GM19043 (cell line): Measurements from ENCODE around the gene DPH3.

Experiments used
- ATAC-seq: cut with Tn5 transposase; IDR thresholded peaks from one replicate; pipeline ENCODE4 v1.9.1; 2021; ENCODE audit warnings: low read depth; ENCODE audit not compliant: unreplicated experiment

The DPH3 gene

DNA sequence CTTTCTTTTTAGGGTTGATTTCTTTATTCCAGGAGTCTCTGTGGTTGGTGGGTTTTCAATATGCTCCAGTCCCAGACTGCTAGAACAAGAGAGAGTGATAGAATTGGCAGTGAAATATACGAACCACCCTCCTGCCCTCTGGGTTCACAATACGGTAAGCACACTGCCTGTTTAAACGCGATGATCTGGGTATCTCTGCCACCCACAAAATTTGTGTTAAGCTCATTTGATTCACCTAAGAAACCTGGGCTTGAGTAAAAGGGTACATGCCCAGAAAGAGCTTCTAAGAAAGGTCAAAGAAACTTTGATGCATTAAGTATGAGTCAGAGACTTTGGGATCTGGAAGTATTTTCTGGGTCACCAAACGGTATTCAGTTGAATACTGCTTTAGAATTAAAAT is 30.1 kb upstream of the DPH3 start:
- no peak for ATAC-seq

DNA sequence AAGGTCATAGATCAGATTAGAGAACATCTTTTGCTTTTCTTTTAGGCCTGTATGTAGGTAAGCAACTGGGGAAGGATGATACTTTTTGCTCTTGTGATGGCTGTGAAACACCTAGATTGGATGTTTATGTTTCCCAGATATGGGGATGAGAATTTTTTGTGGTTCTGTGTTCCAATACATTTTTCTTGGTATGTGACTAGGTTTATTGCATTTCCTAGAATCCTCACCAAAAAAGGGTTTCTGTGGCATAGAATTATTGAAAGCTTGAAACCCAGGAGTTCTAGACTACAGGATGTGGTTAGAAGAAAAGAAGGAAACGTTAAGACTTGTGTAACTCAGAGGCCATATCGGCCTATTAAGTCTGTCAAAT is 26.1 kb upstream of the DPH3 start:
- peak; percentile 38 for ATAC-seq

DNA sequence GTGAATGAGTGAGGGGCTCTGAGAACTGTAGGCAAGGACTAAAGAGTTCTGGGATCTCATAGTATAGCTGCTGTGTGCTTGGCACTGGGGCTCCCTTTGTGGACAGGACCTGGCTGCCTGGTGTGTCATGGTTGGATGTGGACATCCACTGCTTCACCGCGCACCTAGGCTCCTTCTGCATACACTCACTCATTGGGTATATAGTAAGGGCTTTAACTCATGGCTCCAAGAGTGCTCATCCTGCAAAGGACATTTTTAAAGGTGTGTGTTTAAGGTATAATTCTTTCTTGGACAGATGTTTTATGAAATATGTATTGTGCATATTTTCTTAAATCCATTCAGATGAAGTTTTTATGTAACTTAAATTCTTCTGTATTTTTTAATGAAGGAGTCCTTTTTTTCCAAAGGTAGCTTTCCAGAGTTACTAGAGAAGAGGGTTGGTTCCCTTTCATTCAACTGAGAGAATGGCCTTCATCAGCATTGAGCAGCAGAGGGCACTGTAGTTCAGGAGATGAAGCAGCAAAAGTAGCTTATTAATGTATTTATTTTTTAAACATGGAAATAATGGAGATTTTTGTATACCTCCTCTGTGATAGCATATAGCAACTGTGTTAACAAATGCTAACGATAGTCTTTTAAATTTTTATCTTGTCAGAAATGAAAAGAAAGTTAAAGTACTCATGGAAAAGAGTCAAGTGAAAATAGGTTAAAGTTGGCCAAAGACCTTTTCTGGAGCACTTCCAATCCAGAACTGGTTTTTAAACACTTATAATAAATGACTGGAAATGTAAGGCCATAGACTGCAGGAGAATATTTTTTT is 25.5 kb upstream of the DPH3 start:
- no peak for ATAC-seq

DNA sequence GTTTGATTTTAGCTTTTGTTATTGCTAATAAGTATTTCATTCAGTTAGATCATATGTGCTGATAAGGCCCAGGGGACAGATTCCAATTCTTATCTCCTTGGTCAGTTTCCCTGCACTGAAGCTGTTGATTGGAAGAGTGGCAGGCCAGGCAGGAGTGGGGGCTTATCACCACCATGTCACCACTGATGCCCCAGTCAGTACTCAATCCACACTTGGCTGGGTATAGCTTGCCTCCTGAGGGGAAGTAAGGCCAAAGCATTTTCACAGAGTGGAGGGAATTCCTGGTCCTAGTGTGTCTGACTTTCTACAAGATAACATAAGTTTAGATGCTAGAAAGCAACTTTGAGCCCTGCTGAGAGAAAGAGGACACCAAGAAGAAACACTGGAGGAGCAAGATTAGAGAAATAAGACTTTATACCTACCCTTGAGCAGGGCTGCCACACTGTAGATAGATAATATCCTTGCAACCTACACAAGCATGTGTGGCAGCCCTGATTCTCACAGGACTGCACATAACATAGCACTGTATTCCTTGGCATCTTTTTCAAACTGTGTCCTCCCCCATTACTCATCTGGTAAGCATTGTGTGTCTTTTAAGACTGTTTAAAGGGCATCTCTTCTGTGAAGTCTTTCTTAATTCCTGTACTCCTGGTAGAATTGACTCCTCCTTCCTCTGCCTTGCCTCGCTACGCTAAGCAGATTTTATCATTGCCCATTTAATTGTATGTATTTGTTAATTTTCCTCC is 24.6 kb upstream of the DPH3 start:
- no peak for ATAC-seq

DNA sequence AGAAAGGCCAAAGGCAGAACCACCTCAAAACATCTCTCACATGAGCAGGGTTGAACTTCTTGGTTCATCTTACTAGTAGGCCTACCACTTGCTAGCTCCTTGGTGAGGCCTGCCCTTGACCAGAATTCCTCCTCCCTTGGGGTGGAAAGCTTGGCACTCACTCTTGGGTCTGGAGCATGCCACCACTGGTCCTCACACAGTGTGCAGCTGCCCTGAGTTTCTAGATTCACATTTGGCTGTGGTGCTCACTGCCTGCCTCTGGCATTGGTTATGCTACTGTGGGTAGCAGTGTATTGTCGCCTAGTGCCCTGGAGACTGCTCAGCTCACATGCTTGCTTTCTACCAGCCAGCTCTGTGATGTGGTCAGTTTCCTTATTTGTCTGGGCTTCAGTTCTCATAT is 23.9 kb upstream of the DPH3 start:
- ATAC-seq: no peak

DNA sequence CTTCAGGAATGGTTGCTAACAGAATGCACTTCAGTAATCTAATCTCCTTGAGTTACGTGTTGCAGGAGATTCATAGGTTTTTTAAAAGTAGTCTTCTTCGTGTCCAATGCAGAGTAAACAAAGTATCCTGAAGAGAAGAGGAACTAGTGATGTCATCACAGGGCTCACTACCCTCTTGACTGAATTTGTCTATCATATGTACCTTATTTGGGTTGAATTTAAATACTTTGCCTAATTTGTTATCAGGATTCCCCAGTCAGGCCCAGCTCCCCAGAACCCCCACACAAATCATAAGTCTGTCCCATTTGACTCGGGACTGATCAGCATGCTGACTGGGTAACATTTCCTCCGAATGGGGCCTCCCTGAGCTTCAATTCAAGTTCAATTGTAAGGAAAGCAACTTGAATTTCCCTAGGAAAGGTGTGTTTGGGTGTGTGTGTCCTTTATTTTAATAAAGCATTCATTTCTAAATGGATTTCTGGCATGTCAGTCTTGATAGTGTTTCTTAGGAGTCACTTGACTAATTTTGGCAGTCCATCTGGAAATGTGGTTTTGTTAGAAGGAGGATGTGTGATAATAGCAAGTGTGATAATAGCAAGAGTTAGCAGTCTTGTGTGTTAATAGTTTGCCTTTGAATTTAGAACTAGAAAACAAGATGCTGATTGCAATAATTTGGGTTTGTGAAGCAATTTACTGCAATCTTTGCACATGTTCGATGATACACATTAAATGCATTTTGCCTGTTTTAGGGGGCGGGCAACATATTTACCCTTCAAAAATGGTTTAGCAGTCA is 22.2 kb upstream of the DPH3 start:
- ATAC-seq: no peak

DNA sequence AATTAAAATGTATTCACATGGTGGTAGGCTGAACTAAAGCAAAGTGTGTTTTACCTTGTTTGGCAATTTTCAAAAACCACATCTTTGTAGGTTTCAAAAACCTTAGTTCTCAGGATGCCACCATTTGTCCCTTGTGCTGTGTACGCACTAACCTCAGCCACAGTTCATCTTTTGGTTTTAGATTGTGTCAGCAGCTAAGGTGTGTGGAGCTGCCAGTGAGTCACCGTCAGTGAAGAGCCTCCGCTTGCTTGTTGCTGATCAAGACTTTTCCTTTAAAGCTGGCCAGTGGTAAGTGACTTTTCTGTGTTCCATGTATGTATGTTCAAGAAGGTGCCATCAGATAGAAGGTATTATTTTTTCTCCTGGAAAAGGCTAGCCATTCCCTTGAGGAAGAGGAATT is 21.4 kb upstream of the DPH3 start:
- ATAC-seq: peak; percentile 65

DNA sequence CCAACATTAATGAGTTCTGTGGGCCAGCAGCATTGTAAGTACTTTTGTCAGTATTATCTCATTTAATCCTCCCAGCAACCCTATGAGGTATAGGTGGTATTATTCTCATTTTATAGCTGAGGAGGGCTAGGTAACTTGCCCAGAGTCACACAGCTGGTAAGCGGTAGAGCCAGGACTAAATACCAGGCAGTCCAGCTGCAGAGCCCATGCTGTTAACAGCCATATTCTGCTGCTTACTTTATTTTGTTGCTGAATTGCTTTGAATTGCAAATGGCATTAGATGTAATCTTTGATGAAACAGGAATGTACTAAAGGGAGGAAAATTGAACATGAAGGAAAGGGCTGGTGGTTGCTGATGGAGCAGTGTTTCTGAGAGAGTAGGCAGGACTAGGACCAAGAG is 19.9 kb upstream of the DPH3 start:
- ATAC-seq: no peak

DNA sequence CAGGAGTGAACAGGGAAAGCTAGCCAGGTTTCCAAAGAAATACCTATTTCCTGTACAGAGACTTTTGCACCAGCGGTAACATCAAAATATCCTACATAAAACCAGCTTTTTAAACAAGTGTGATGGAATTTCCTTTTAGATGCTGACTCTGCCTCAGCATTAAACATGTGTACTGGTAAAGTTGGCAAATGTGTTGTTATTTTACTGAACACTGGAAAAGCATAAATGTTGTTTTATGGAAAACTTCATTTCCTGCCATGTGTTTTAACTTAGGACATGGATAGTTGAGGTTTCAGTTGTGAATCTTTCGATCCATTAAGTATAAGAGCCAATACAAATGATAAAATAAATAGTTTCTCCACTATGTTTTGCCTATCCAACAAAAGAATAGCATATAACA is 15.9 kb upstream of the DPH3 start:
- no peak for ATAC-seq

DNA sequence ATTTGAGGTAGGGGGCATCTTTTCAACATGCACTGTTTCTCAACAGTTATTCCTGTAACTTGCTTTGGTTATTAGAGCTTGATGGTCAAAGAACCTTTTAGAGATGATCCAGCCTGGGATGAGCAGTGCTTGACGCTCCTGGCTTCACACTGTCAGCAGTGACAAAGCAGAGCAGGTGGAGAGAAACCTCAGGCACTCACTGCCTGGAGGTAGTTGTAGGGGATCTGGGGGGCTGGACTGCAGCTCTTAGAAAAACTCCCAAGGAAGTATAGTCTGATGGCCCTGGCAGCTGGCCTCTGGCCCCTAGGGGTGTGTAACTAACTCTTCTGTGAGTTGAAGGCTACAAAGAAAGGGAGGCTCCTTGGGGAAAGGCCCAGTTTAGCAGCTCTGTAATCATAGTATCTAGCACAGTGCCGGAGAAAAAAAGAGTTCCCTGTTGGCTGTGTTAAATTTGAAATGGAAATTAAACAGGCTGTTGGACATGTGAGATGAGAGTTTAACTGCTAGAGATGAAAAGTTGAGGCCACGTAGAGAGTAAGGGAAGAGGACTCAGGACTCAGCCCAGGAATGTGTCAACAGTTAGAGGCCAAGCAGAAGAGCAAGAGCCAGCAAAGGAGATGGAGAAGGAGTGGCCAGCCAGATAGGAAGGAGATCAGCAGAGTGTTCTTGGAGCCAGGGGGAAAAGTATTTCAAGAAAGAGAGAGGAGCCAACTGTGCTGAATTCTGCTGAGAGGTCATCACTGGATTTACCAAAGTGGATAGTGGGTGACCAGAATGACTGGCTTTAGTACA is 14.5 kb upstream of the DPH3 start:
- ATAC-seq: no peak

DNA sequence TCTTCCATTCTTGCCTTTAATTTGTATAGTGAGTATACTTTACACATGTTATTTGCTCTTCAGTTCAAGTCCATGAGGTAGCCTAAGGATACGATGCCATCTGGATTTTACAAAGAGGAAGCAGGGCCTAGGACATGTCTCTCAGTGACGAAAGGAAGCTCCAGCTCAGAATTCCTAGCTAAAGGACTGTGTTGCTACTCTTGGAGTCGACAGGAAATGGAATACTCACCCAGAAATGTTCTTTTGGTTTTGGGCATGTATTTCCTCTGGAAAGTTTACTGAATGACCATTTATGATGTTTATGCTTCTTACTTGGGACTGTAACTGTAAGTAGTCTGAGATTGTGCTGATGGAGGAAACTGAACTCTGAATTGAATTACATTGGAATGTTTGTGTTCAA is 12.7 kb upstream of the DPH3 start:
- ATAC-seq: no peak

DNA sequence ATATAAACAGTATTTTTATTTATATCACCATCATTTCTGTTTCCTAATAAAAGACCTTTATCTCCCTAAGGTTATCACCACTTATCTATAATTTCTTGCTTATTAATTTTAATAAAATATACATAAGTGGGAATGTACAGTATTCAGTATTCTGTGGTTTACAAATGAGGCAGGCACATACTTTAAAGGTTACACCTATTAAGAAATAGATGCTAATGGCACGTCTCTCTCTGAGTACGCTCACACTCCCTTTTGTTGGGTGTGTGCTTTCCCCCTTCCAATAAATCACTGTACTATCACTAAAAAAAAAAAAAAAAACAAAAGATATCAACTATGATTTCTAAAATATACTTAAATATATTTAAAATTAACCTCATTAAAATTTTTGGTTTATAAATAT is 9.1 kb upstream of the DPH3 start:
- no peak for ATAC-seq

DNA sequence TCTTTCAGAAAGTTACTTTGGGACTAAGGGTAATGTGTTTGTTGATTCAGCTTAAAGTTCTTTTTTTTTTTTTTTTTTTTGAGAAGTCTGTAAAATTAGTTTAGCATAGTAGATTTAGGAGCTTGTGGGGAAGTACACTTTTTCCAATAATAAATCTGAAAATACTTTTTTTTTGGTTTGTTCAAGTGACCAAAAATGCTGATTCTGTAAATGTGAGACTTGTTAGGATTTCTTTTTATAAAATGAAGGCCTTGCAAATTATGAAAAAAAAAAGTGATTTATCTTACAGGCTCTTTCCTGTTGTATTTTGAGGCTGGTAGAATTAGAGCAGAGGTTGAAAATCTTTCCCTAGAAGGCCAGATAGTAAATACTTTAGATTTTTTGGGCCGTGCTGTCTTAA is 7.8 kb upstream of the DPH3 start:
- ATAC-seq: no peak

DNA sequence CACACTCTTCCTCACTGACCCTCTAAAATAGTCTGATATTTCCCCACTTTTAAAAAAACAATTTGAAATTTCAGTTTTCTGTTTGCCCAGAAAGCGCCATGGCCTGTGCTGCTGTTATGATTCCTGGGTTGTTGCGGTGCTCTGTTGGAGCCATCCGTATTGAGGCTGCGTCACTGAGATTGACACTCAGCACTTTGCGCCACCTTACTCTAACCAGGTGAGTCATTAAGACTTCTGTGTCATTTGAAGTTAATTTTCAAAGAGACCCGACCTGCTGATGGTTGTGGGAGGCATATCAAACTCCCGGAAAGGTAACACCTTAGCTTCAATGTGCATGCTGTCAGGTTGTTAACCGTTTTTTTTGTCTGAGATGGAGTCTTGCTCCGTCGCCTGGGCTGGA is 6.1 kb upstream of the DPH3 start:
- ATAC-seq: no peak

DNA sequence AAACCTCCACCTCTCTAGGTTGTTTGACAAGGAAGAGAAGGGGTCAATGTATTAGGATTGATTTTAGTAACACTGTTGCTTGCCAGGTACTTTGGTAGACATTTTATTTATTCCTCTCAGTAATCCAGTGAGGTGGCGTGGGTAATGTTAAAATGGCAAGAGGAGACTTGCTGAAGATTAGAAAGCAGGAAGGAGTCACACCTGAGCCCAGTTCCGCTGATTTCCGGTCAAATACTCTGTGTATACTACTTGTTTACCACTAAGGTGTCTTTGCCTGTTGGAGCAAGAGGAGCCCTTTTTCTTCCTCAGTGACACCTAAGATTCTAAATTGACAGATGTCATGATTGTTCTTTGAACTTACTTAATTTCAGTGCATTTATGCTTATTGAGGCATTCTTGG is 2.0 kb upstream of the DPH3 start:
- no peak for ATAC-seq

DNA sequence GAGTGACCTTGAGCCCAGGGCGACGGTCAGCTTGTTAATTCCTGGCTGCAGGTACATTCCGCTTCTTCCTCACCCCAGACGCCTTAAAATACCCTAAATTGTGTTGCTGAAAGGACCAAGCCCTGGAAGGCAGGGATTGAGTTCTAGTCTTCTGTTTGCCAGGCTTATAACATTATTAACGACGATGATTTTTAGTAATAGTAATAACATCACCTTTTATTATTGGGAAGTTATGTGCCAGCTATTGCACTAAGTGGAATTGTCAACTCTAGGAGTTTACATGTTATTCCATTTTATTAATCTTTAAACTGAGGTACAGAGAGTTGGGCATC is 678 bp upstream of the DPH3 start:
- no peak for ATAC-seq

DNA sequence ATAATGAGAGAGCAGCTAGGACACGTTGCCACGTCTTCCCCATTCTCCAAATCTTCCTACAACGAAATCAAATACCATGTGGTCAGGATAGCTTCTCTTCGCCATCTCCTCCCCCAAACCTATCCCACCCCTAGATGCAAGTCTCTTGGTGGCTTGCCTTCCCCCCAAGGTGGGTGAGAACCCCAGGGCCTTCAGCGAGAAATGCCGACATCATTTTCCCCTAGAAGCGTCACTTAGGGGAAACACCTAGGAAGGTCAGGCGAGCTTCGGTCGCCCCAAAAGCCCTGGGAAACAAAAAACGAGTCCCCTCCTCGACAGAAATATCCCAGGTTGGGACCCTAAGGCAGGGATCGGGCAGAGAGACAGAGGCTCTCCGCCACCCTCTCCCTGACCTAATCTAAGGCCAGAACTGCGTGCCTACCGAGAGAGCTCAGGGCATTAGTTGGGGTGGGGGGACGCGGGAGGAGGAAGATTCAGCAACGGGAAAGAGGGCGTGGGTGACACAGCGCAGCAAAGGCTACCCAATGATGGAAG is 502 bp downstream of the DPH3 start:
- ATAC-seq: no peak

DNA sequence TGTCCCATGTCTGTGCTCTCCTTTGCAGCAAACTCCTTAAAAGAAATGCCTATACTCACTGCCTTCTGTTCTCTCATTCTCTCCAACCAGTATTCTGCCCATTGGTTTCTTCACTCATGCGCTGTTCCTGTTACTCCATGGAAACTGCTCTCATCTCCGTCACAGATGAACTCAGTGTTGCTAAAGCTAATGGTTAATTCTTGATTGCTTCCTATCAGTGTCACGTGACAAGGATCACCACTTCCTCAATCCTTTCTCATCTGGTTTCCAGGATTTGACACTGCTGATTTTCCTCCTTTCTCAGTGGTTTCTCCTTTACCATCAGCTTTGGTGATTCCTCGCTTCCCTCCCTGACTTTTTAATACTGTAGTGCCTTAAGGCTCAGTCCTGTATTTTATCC is 2.6 kb downstream of the DPH3 start:
- no peak for ATAC-seq

DNA sequence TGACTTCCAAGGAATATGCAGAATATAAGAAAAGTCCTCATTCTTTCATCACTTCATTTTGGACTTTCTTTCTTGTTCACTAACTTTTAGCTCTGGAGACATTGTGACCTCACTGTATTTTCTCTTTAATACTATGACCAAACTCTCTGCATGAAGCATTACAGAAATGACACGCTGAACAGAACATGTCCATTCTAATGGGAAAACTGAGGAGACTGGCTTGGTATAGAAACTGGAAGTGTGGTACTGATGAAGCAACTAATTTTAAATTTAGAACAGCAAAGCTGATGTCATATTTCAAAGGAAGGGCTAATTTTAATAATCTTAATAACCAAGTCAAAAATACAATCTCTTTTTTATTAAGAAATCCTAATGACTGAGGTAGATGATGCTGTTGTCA is 4.7 kb downstream of the DPH3 start:
- no peak for ATAC-seq

DNA sequence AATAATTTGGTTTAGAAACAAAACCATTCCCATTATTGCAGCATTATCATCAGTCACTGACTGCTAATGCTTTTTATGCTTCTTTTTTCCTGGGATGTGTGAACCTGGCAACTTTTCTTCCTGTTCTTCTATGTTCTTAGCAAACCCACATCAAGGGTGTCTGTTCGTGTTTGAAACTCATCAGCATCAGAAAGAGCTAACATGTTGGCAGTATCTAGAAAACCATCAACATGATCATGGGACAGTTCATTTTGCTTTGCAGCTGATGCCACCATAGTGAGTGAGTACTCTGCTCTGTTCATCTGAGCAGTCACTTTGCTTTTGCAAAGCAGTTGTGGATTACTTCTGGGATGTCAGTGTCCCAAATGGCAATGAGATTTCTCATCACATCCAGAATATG is 5.9 kb downstream of the DPH3 start:
- ATAC-seq: no peak

DNA sequence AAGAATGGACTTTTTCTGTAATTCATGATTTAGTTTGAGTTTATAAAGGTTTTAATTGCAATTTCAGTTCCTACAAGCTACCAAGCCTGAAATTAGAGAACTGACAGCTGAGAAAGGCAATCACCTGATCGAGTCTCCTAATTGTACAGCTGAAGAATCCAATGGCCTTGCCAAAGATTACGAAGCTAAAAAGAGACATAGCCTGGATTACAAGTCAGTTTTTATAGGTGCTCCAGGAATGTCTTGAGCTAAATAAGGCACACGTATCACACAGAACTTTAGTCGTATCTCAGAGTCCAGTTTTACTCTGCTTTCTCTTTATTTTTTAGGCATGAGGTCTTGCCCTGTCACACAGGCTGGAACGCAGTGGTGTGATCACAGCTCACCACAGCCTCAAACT is 6.6 kb downstream of the DPH3 start:
- no peak for ATAC-seq
